Stimulated activated CD4-positive, alpha-beta T cell treated with anti-CD3 and anti-CD28 coated beads, TNF-alpha, amount 100 ng/mL, for 4 hours (primary cell): ENCODE results near the gene ING3.

Experiments used
- DNase-seq, 3 experiments: peaks; one replicate each; pipeline ENCODE4 v3.0.0-alpha.2; 2020; ENCODE audit warnings: low read depth in 3 of 3

ING3 gene

DNA sequence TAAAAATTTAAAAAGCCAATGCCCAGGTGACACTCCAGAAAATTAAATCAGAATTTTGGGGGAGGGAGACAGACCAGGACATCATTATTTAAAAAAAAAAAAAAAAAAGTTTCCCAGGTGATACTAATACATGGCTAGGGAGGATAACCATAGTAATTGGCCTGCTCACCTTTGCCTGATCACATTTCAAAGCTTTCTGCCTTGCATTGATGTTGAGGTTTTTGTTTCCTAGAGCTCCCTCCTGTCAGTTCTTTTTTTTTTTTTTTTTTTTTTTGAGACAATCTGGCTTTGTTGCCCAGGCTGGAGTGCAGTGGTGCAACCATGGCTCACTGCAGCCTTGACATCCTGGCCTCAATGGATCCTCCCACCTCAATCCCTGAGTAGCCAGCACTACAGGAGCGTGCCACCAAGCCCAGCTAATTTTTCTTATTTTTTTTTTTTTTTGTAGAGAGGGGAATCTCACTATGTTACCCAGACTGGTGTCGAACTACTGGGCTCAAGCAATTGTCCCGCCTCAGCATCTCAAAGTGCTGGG, 76.1 kb downstream of the ING3 start:
- DNase-seq: no peak
